Measurements from ENCODE around the gene GPBAR1.

GRCh38 chr2:218217360-218218267 is 43.2 kb upstream of the GPBAR1 start:
- TF ChIP-seq TP53 (CRISPR knock-in tag; IDR thresholded peaks at IDR 0.05) (no peak), SP1 (CRISPR knock-in tag; conservative IDR thresholded peaks at IDR 0.05) (no peak), STAT6 (CRISPR knock-in tag; conservative IDR thresholded peaks at IDR 0.05; ENCODE audit: low read depth) (no peak), JUN (CRISPR knock-in tag; IDR thresholded peaks at IDR 0.05) (no peak)
